Activated CD4-positive, alpha-beta T cell treated with anti-CD3 and anti-CD28 coated beads, Interleukin-2, Interleukin-4, amounts not matched to agents 100 ng/mL and 50 ng/mL, durations not matched to agents 16 hours and 8 hours (primary cell): ENCODE data around the gene TMEM19.
"Not testable (repeated sequence)": the region's sequence is repeated elsewhere in the genome, so short reads cannot be mapped to it uniquely, and the experiment has no call there.

ENCODE experiments used
- DNase-seq: peaks from one replicate; pipeline ENCODE4 v3.0.0-alpha.2; 2020; ENCODE audit warnings: low spot score

The TMEM19 gene

GRCh38 chr12:71665090-71665463, 20.8 kb upstream of the TMEM19 start:
- DNase-seq, result no peak

GRCh38 chr12:71666259-71666658, 19.6 kb upstream of the TMEM19 start:
- no peak for DNase-seq

GRCh38 chr12:71671311-71671710, 14.6 kb upstream of the TMEM19 start:
- DNase-seq, result no peak

- no peak for DNase-seq
Observed at GRCh38 chr12:71671816-71672215, 14.1 kb upstream of the TMEM19 start.

GRCh38 chr12:71682466-71682865, 3.4 kb upstream of the TMEM19 start:
- no peak for DNase-seq

GRCh38 chr12:71683633-71684032, 2.2 kb upstream of the TMEM19 start:
- no peak for DNase-seq

GRCh38 chr12:71684081-71684480, 1.8 kb upstream of the TMEM19 start:
- peak; percentile 40 for DNase-seq

GRCh38 chr12:71685312-71685906, 473 bp upstream of the TMEM19 start:
- no peak for DNase-seq

- no peak for DNase-seq
Observed at GRCh38 chr12:71686658-71687025, 760 bp downstream of the TMEM19 start.

- not testable (repeated sequence) for DNase-seq
Observed at GRCh38 chr12:71687172-71687571, 1.3 kb downstream of the TMEM19 start.

- no peak for DNase-seq
Observed at GRCh38 chr12:71688961-71689570, 3.2 kb downstream of the TMEM19 start.

- DNase-seq, result no peak
Observed at GRCh38 chr12:71691504-71692129, 5.7 kb downstream of the TMEM19 start.

GRCh38 chr12:71693126-71693525, 7.2 kb downstream of the TMEM19 start:
- no peak for DNase-seq

GRCh38 chr12:71693651-71694050, 7.8 kb downstream of the TMEM19 start:
- DNase-seq, result not testable (repeated sequence)

- no peak for DNase-seq
Observed at GRCh38 chr12:71694099-71694820, 8.4 kb downstream of the TMEM19 start.

- DNase-seq, result no peak
Observed at GRCh38 chr12:71695782-71696181, 9.9 kb downstream of the TMEM19 start.

GRCh38 chr12:71702181-71702580, 16.3 kb downstream of the TMEM19 start:
- not testable (repeated sequence) for DNase-seq

- no peak for DNase-seq
Observed at GRCh38 chr12:71702590-71702989, 16.7 kb downstream of the TMEM19 start.

- no peak for DNase-seq
Observed at GRCh38 chr12:71703206-71703605, 17.3 kb downstream of the TMEM19 start.

- DNase-seq, result no peak
Observed at GRCh38 chr12:71704920-71705319, 19.0 kb downstream of the TMEM19 start.

- no peak for DNase-seq
Observed at GRCh38 chr12:71708658-71709057, 22.8 kb downstream of the TMEM19 start.

- no peak for DNase-seq
Observed at GRCh38 chr12:71710276-71711125, 24.6 kb downstream of the TMEM19 start.
